ENCODE measurements around the gene CLTB.
"Not testable (repeated sequence)": the region's sequence is repeated elsewhere in the genome, so short reads cannot be mapped to it uniquely, and the experiment has no call there.

The CLTB gene

DNA sequence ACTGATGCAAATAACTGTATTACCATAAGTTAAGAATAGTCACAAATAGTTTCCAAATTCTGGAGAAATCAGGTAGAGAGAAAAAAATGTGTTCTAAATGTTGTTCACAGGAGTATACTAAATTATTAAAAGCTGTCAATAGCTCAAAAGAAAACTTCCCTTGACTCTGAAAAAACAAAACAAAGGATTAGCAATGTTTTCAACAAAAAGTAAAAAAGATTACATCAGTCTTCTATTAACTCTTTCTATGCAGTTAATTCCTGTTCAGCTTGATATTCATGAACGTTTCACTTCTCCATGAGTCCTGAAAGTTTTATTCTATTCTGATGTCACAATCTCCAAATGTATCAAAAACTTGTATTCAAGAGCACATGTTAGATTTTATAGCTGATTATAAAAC, 9.5 kb upstream of the CLTB start:
- DNase-seq = no peak

DNA sequence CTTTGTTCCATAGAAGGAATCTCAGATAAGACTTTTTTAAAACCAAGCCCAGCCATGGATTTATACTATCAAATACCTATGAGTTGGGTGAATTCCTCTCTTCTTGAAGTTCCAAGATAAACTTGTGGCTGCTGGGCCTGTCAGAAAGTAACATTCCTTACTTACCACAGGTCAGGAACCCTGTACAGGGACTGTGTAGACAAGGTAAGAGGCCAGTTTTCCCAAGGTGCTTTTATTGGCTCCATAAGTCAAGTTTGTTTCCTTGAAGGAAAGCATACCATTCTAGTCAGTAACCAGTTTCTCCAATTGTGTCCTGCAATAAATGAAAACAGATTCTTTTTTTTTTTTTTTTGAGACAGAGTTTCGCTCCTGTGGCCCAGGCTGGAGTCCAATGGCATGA, 8.8 kb upstream of the CLTB start:
- DNase-seq = no peak

DNA sequence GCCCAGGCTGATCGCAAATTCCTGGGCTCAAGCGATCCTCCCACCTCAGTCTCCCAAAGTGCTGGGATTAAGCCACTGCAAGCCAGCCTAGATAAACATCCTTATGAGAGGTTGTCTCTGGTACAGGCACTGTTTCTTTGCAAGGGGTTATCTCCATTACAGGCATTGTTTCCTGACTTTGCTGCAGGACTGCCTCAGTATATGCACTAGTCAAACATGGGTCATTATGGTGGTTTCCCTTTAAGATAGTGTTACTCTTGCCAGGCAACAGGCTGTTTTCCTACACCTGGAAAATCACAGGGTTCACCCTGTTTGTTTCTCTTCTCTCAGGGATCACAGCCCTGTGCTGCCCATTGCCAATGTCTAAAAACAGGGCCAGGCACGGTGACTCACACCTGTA, 7.8 kb upstream of the CLTB start:
- no peak for DNase-seq

DNA sequence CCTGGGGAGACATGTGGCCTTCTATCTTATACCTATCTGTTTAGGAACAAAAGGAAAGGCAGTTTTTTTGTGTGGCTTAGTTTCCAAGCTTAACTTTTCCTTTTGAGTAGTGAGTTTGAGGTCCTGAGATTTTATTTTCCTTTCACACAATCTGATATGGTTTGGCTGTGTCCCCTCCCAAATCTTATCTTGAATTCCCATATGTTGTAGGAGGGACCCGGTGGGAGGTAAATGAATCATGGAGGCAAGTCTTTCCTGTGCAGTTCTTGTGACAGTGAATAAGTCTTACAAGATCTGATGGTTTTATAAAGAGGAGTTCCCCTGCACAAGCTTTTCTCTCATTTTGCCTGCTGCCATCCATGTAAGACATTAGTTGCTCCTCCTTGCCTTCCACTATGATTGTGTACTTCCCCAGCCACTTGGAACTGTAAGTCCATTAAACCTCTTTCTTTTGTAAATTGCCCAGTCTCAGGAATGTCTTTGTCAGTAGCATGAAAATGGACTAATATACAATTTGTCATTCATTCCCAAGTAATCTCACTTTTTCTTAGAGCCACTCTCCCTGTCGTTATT, 4.7 kb upstream of the CLTB start:
- DNase-seq = no peak

DNA sequence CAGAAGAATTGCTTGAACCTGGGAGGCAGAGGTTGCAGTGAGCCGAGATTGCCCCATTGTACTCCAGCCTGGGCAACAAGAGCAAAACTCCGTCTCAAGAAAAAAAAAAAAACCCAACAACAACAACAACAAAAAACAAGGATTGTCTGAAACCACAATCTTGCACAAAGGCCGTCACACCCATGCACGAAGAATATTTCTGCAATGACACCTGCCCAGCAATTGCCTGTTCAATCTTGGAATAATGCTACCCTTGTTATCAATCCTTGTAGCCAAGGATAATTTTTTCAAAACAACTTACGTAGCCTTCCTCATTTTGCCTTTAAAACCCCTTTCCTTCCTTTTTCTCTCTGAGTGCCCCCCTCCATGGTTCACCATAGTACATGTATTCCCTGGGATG, 3.7 kb upstream of the CLTB start:
- DNase-seq = no peak

DNA sequence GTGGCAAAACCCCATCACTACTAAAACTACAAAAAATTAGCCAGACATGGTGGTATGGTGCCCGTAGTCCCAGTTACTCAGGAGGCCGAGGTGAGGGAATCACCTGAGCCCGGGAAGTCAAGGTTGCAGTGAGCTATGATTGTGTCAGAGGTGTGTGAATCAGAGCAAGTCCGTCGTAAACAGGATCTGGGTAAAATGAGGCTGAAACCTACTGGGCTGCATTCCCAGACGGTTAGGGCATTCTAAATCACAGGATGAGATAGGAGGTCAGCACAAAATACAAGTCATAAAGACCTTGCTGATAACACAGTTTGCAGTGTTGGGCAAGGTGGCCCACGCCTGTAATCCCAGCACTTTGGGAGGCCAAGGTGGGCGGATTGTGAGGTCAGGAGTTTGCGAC, 1.9 kb upstream of the CLTB start:
- DNase-seq = no peak

- no peak for DNase-seq
These were observed 626 bp upstream of the CLTB start for GRCh38 chr5:176416965-176417364.

DNA sequence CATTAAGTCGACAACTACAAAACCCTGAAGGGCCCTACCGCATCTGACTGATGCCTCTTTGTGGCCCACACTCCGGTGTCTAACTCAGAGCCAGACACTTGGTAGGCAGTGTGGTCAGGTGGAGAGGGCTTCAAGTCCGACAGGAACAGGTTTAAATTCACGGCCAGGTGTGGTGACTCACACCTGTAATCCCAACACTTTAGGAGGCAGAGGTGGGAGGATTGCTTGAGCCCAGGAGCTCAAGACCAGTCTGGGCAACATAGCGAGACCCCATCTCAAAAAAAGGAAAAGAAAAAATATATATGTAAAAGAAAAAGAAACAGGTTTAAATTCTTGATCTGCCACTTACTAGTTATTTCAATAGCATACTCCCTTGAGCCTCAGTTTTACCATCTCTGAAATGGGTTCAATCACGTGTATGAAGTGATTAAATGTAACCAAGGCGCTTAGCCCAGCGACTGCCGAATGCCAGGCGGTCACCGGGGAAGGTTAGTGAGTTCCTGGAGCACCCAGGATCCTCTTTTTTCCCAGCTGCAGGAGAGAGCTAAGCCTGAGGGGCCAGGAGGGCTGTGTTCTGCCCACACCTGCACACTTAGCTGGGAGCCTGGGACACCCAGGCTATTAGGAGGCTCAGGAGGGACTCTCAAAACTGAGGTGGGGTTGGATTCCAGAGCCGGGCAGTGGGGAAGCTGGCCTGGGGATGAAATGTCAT, 943 bp downstream of the CLTB start:
- DNase-seq = no peak

GRCh38 chr5:176414704-176415103, 1.6 kb downstream of the CLTB start:
- no peak for DNase-seq

GRCh38 chr5:176413709-176414191, 2.6 kb downstream of the CLTB start:
- no peak for DNase-seq

- DNase-seq = no peak
These were observed 3.1 kb downstream of the CLTB start for GRCh38 chr5:176413255-176413565.

DNA sequence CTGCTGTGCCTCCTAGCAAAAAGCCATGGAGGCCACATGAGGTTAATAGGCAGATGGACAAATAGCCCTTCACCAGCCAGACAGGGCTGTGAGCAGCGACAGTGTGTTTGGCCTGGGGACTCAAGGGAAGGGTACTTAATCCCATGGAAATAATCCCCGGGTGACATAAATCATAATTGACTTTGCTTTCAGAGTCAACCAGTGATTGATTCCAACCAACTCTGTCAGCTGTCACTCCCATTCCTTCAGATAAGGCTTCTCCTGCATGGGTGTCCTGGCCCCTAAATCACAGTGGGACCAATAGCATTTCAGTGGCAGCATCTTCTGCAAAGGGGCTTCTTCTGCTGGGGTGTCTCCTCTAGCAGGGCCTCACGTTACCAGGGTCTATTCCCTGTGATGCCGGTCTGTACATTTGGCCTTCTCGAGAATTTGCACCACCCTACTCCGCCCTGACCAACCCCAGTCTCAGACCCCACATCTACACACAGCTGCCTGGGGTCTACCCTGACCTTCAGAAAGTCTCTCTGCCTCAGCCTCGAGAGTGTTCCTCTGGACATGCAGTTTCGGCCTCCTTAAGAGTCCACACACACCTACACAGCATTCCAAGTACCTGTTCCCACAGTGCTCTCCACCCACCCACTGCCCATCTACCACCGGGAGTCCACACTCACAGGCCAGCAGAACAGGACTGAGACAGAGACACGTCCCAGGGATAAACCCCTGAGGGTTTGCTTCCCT, 3.7 kb downstream of the CLTB start:
- DNase-seq = no peak

- no peak for DNase-seq
These were observed 5.7 kb downstream of the CLTB start for GRCh38 chr5:176410486-176411180.

GRCh38 chr5:176409765-176410164, 6.6 kb downstream of the CLTB start:
- DNase-seq = no peak

GRCh38 chr5:176408590-176408989, 7.7 kb downstream of the CLTB start:
- DNase-seq = no peak

DNA sequence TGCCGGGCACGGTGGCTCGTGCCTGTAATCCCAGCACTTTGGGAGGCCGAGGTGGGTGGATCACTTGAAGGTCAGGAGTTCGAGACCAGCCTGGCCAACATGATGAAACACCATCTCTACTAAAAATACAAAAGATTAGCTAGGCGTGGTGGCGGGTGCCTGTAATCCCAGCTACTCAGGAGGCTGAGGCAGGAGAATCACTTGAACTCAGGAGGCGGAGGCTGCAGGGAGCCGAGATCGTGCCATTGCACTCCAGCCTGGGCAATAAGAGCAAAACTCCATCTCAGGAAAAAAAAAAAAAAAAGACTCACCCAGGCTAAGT, 8.1 kb downstream of the CLTB start:
- DNase-seq = not testable (repeated sequence)

GRCh38 chr5:176407456-176408251, 8.7 kb downstream of the CLTB start:
- DNase-seq = no peak

GRCh38 chr5:176406436-176407052, 9.8 kb downstream of the CLTB start:
- DNase-seq = no peak

- DNase-seq = no peak
These were observed 10.5 kb downstream of the CLTB start for GRCh38 chr5:176405656-176406435.

DNA sequence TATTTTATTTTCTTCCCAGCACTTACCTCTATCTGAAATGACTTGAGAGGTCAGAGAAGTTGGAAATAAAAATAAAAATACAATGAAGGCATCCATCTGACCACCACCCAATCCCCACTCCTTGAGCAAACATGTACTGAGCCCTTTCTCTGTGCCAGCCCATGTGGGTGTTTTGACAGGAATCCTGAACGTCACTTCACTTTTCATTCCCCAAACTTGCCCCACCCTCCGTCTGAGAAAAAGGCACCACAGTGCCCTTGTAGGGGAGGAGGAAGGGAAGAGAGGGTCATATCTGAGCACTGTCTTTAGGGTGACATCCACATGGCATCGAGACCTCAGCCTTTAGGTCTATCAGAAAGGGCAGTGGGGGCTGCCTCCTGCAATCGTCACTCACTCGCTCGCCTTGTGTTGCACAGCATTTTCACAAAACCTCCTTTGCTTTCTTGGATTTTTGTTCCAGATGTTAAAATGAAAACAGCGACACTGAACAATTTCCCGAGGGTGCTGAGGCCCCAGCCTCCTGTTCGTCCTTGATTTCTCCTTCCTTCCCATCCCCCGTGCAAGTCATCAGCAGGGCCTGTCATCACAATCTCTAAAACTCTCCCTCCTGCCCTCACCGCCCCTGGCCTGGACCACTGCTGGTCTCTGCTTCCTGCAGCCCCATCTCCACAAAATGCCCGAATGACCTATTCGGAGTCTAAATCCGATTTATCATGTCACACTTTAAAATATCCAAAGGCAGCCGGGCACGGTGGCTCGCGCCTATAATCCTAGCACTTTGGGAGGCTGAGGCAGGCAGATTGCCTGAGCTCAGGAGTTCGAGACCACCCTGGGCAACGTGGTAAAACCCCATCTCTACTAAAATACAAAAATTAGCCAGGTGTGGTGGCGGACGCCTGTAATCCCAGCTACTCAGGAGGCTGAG, 14.8 kb downstream of the CLTB start:
- DNase-seq = no peak

Data from NCI-H1694 (cell line).